HT-29 (cell line): Measurements from ENCODE around the gene KMT2C. TPM values are rescaled to one million over a fixed set of nuclear protein-coding genes. Genes with fewer than 3 reads are reported as not detected.

Experiments used
- DNase-seq: peaks from one replicate; pipeline ENCODE4 v3.0.0-alpha.2; 2015; ENCODE audit warnings: low spot score
- total RNA-seq: library from RNA; depleted of rRNA; stranded (reverse); fragments of >200 nt; shearing (Covaris generic); gene quantifications from 2 replicates; pipeline ENCODE4 v1.2.3, GENCODE V29; 2014

Gene KMT2C
- total RNA-seq, 1 experiment from 2014 or later: 35.0 TPM

- no peak for DNase-seq
These were observed 232.7 kb downstream of the KMT2C start for GRCh38 chr7:152203095-152203494.

DNA sequence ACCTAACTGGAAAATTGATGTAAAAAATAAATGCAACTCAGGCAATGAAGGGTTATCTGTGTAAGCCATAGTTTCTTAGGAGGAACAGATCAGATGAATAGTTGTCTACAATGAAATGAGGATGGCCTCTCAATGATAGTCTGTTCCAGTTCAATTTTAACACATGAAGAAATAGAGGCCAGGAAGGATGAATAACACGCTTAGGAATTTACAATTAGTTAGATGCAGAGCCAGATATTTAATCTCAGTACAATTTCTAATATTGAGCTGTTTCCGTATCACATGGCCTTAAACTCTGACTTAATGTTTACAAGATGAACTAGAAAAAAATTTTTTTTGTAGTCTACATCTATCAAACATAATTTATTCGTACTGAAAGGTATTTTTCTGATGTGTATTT, 233.7 kb downstream of the KMT2C start:
- DNase-seq: no peak

GRCh38 chr7:152200395-152200794, 235.4 kb downstream of the KMT2C start:
- DNase-seq: no peak

GRCh38 chr7:152196391-152196790, 239.4 kb downstream of the KMT2C start:
- DNase-seq: no peak

GRCh38 chr7:152193880-152194279, 241.9 kb downstream of the KMT2C start:
- DNase-seq: no peak

GRCh38 chr7:152189061-152189460, 246.7 kb downstream of the KMT2C start:
- no peak for DNase-seq

GRCh38 chr7:152185558-152185957, 250.2 kb downstream of the KMT2C start:
- no peak for DNase-seq

DNA sequence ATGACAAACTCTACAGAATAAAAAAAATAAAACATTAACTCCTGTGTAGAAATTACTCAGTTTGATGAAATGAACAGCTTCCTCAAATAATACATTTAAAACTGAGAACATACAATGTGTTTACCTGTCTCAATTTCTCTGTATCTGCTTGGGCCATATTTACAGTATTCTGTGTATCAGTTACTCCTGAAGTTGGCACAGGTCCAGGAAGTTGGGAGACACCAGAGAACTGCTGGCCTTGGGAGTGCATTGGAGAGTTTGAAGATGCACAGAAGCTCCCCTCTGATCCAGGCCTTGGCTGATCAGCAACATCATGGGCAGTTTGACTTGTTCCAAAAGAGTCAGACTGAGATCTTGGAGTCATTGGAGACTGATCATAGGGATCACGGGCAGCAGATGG, 255.2 kb downstream of the KMT2C start:
- peak; percentile 17 for DNase-seq

DNA sequence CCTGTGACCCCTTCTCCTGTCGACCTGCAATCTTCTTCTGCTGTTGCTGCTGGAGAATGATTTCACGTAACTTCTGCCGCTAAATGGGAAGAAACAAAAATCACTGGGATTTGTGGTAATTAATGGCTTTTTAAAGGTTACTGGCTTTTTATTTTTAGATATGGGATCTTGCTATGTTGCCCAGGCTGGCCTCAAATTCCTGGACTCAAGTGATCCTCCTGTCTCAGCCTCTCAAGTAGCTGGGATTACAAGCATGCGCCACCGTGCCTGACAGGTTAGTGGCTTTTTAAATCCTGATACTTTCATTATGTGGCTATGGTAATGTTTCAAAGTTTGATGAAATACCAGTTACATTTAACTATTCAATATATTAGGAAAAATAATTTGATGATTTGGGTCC, 255.8 kb downstream of the KMT2C start:
- DNase-seq: no peak

DNA sequence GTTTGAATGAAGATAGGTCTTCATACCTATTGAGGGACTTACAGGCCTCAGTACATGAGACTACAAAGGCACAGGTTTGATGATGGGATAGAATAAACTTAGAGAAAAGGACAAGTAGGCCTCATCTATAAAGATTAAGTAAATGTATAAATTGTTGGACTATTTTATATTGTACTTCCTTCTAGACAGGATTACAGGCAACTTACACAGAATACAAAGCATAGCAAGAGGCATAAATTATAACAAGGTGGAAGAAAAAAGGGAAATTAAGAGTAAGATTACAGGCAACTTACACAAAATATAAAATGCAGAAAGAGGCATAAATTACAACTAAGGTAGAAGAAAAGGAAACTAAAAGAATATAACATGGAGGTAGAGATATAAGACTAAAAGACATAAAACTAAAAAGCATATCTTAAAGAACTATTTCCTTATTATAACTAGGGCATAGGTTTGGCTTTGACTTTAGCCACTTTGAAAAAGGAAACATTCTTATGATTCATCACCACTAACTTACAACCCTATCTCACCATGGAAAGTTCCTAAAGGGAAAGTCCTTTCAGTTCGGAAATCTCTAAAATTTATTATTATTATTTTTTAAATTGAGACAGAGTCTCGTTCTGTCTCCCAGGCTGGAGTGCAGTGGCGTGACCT, 257.3 kb downstream of the KMT2C start:
- DNase-seq: no peak

- no peak for DNase-seq
These were observed 258.0 kb downstream of the KMT2C start for GRCh38 chr7:152177681-152178404.

- no peak for DNase-seq
These were observed 259.0 kb downstream of the KMT2C start for GRCh38 chr7:152176797-152177196.

GRCh38 chr7:152173372-152174070, 262.3 kb downstream of the KMT2C start:
- no peak for DNase-seq

- DNase-seq: no peak
These were observed 273.5 kb downstream of the KMT2C start for GRCh38 chr7:152162287-152162686.

DNA sequence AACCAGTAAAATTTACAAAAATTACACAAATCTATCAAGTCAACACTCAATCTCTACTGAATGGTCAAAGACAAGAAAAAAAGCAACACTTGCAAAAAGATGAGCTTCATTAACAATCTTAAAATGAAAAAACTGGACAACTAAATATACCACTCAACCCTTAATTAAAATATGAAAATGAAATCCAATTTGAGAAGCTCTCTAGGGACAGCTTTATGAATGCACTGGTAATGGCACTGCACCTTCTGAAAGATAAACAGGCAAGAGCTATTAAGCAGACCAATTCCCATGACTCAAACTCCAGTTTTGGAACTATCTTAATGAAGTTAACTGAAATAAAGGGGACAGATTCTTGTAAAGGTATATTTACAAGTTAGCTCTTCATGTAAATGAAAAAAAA, 274.6 kb downstream of the KMT2C start:
- no peak for DNase-seq

DNA sequence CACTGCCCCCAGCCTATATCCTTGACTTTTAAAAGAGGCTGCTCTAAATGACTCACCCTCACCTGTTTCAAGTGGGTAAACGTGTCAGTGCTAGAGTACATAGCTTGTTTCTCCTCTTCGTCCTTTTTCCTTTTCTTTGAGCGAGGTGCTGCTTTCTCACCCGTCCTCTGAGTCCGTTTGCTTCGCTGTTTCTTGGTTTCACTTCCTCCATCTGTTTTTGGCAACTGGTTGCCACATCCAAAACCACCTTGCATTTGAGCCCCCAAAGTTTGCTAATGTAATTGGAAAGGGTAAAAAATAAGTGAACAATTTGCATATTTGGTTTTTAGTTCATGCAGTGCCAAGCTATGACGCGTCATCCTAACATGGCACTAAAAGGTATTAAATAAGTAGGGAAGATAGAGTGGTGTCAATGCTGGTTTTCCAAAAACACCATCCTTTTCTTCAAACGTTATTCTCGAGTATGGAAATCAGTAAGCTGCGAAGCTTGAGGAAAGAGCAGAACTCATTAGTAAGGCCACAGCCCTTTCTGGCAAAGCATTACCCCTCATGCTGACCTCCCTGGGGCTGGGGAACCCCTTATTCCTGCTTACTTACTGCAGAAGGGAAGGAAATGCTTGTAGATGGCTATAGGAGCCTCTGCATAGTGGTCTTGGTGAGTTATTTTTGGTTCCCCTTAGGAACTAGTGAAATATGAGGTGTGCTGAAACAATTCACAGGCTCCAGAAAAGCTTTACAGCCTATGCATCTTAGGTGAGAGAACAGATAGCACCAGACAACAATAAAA, 276.8 kb downstream of the KMT2C start:
- no peak for DNase-seq

DNA sequence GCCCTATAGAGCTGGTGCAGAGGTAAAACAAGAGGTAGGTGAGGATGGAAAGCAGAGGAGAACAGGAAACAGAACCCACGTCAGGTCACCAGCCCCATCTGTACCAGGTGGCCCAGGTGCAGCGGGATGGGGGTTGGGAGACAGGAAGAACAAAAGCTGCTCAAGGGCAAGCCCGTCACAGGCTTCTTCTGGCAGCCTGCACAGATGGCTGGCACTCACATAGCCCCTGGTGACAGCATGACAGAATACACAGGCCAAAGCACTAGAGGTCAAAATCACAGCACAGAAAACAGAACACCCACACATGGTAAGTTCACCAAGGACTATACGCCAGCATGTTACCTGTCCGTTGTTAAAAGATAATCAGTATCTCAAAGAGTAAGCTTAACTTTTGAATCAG, 283.5 kb downstream of the KMT2C start:
- DNase-seq: no peak

GRCh38 chr7:152149363-152149762, 286.4 kb downstream of the KMT2C start:
- DNase-seq: no peak

- DNase-seq: no peak
These were observed 287.1 kb downstream of the KMT2C start for GRCh38 chr7:152148706-152149105.

- peak; percentile 80 for DNase-seq
These were observed 289.8 kb downstream of the KMT2C start for GRCh38 chr7:152145853-152146466.

DNA sequence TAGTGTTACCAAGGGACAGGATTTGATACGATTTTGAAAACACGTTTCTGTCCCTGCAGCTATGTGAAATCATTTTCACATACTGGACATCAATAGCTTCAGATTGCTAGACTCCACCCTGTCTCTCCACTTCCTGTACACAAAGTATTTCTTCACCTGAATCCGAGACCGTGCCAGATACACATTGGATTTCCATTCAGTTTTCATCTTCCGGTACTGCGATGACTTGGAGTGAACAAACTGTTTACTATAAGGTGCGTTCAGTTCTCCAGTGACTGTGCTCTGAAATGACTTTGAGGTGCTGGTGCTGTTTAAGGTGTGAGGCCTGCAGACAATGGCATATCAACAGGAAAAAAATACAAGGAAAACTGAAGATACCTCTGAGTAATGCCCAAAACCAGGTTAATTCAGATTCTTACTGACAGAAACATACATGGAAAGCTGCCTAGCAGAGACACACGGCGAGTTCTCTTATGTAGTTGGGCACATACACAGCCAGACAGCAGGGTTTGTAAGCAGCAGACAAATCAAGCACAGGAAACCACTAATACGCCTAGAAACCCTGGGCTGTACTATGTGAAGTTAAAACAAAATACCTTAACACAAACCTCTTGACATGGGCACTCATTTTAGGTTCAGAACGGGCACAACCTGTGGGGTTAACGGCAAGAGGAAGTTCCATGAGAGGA, 291.1 kb downstream of the KMT2C start:
- no peak for DNase-seq
